GM12873 (cell line): ENCODE data around the gene PGAP6.

Source experiments
- TF ChIP-seq, protein P1 (sequence below): IDR thresholded peaks from 2 replicates; pipeline ENCODE4 v1.5.1; 2012; ENCODE audit warnings: low read depth, mild to moderate bottlenecking, moderate library complexity, low read length, control low read depth; ENCODE audit not compliant: insufficient read depth; ENCODE audit errors: missing control alignments

Gene PGAP6, protein sequence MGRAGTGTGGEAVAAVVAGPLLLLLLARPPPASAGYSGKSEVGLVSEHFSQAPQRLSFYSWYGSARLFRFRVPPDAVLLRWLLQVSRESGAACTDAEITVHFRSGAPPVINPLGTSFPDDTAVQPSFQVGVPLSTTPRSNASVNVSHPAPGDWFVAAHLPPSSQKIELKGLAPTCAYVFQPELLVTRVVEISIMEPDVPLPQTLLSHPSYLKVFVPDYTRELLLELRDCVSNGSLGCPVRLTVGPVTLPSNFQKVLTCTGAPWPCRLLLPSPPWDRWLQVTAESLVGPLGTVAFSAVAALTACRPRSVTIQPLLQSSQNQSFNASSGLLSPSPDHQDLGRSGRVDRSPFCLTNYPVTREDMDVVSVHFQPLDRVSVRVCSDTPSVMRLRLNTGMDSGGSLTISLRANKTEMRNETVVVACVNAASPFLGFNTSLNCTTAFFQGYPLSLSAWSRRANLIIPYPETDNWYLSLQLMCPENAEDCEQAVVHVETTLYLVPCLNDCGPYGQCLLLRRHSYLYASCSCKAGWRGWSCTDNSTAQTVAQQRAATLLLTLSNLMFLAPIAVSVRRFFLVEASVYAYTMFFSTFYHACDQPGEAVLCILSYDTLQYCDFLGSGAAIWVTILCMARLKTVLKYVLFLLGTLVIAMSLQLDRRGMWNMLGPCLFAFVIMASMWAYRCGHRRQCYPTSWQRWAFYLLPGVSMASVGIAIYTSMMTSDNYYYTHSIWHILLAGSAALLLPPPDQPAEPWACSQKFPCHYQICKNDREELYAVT

DNA sequence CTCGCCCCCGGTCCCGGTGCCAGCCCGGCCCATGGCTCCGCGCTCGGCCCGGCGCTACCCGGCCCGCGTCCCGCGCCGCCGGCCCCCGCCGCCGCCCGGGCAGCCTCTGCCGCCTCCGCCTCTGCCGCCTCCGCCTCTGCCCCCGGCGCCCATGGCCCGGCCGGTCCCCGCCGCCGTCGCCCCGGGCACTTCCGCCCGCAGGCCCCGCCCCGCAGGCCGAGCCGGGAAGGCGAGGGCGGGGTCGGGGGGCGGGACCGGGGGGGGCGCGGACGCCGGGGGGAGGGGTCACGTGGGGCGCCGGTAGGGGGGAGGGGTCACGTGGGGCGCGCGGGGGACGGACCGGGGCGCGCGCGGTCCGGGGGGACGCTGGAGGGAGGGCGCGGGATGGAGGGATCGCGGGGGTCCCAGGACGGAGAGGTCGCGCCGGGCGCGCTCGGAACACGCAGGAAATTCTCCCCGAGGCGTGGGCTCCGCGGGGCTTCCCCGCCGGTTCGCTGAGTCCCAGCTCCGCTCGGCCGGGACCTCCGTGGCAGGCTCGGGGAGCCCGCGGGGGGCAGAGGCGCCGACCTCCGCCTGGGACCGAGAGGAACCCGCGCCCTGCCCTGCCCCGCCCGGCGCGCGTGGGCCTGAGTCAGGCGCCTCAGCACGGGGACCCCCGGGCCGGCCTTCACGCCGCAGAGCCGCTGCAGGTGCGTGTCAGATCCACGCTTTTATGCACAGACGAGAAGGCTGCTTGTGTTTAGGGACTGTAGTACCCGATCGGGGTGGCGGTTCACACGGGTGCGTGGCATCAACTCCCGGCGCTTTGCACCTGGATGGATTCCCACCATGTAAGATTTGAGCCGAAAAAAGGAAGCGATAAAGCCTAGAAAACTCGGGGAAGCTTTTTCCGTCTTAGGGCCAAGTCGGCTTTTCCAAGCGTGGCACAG lies at the start of gene PGAP6:
PGAP6 (minus strand) TSS at position 190 of the 929 bp plus-strand sequence; CDS start at position 33, 157 bp downstream.
- TF ChIP-seq, protein P1, sequence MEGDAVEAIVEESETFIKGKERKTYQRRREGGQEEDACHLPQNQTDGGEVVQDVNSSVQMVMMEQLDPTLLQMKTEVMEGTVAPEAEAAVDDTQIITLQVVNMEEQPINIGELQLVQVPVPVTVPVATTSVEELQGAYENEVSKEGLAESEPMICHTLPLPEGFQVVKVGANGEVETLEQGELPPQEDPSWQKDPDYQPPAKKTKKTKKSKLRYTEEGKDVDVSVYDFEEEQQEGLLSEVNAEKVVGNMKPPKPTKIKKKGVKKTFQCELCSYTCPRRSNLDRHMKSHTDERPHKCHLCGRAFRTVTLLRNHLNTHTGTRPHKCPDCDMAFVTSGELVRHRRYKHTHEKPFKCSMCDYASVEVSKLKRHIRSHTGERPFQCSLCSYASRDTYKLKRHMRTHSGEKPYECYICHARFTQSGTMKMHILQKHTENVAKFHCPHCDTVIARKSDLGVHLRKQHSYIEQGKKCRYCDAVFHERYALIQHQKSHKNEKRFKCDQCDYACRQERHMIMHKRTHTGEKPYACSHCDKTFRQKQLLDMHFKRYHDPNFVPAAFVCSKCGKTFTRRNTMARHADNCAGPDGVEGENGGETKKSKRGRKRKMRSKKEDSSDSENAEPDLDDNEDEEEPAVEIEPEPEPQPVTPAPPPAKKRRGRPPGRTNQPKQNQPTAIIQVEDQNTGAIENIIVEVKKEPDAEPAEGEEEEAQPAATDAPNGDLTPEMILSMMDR, result no peak

DNA sequence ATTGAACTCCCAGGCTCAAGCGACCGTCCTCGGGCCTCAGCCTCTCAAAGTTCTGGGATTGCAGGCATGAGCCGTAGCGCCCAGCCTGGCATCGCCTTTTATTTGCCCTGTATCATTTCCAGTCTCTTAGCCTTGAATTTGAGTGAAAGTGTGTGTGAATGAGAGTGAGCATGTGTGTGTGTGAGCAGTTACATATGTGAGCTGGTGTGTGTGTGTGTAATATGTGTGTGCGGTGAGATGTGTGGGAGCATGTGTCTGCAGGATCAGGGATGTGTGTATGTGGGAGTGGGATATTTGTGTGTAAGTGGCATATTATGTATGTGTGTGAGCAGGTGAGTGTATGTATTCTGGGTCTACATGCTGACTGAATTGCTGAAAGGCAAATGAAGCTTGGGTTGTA lies 49.1 kb upstream of the PGAP6 start:
- TF ChIP-seq, protein P1, result no peak

DNA sequence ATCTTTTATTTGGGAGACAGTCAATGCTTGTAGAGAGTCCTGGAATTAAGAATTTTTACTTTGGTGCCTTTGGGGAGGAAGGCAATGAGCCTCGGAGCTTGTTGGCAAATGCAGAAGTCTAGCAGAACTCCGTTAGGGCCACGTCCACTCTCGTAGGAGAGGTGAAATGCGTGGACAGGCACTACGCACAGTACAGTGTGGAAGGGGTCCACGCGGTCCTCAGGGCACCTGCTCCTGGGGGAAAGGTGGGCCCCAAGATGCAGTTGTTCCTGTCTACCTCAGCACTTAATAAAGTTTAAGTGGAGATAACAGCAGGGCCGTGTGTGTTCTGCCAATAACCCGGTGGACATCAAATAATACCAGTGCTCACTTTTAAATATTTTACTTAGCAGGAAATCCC lies 45.5 kb upstream of the PGAP6 start:
- TF ChIP-seq, protein P1, result no peak

DNA sequence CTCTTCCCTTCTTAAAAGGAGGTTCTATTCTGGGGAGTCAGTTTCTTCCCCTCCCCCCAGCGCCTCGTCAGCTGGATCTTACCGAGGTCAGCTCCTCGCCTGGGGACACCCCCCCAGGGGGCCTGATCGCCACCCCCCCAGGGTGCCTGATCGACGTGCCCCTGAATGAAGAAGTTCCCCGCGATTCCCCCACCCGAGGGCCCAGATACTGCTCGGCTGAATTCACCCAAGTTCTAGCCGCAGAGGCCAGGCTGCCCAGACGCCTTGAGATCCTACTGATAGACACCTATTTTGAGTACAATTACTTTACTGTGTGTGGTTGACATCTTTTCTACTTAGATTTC lies 45.1 kb upstream of the PGAP6 start:
- TF ChIP-seq, protein P1, result no peak

DNA sequence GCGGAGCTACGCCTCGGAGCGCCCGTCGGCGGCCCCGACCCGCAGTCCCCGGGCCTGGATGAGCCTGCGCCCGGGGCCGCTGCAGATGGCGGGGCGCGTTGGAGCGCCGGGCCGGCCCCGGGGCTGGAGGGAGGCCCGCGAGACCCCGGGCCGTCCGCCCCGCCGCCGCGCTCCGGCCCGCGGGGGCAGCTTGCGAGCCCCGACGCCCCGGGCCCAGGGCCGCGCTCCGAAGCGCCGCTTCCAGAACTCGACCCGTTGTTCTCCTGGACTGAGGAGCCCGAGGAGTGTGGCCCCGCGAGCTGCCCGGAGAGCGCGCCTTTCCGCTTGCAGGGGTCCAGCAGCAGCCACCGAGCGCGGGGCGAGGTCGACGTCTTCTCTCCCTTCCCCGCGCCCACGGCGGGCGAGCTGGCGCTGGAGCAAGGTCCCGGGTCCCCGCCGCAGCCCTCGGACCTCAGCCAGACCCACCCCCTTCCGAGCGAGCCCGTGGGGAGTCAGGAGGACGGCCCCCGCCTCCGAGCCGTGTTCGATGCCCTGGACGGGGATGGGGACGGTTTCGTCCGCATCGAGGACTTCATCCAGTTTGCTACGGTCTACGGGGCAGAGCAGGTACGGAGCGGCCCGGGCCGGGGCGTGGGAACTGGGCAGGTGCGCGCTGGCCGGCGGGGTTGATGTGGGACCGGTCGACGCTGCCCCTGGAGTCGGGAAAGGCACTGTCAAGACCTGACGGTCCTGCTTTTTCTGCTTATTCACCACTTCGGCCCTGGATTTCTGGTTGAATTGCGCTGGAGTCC lies 44.5 kb upstream of the PGAP6 start:
- TF ChIP-seq, protein P1, result no peak

DNA sequence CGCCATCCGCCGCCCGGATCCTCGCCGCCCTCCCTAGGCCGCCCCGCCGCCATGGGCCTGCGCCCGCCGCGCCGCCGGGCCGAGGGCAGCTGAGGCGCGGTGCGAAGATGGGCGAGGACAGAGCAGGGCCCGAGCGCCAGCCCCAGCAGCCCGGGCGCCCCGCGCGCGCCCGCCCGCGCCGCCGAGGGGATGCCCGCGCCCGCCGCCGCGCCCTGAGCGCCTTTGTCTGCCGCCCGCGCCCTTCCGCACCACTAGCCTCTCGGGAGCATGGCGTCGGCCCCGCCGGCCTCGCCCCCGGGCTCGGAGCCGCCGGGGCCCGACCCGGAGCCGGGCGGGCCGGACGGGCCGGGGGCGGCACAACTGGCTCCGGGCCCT lies 43.9 kb upstream of the PGAP6 start:
- TF ChIP-seq, protein P1, result no peak
